SH-SY5Y (cell line): ENCODE results near the gene MECP2.

Experiments
- GATA2 ChIP-seq: IDR thresholded peaks from 2 replicates; pipeline ENCODE4 v1.6.1; 2011; ENCODE audit warnings: mild to moderate bottlenecking, low read depth, low read length
- GATA3 ChIP-seq: IDR thresholded peaks from 2 replicates; pipeline ENCODE4 v1.6.1; 2011; ENCODE audit warnings: low read depth, mild to moderate bottlenecking, low read length, moderate library complexity

The MECP2 gene

GRCh38 chrX:154094833-154095232 is 2.7 kb downstream of the MECP2 start:
- no peak for TF ChIP-seq GATA3
- no peak for TF ChIP-seq GATA2

- TF ChIP-seq GATA2, result no peak
- TF ChIP-seq GATA3, result no peak
Measured at GRCh38 chrX:154093965-154094364, 3.6 kb downstream of the MECP2 start.

GRCh38 chrX:154092371-154092770 is 5.1 kb downstream of the MECP2 start:
- no peak for TF ChIP-seq GATA2
- no peak for TF ChIP-seq GATA3

- no peak for TF ChIP-seq GATA3
- TF ChIP-seq GATA2, result no peak
Measured at GRCh38 chrX:154091678-154092077, 5.8 kb downstream of the MECP2 start.

- TF ChIP-seq GATA3, result no peak
- no peak for TF ChIP-seq GATA2
Measured at GRCh38 chrX:154090731-154091130, 6.8 kb downstream of the MECP2 start.

DNA sequence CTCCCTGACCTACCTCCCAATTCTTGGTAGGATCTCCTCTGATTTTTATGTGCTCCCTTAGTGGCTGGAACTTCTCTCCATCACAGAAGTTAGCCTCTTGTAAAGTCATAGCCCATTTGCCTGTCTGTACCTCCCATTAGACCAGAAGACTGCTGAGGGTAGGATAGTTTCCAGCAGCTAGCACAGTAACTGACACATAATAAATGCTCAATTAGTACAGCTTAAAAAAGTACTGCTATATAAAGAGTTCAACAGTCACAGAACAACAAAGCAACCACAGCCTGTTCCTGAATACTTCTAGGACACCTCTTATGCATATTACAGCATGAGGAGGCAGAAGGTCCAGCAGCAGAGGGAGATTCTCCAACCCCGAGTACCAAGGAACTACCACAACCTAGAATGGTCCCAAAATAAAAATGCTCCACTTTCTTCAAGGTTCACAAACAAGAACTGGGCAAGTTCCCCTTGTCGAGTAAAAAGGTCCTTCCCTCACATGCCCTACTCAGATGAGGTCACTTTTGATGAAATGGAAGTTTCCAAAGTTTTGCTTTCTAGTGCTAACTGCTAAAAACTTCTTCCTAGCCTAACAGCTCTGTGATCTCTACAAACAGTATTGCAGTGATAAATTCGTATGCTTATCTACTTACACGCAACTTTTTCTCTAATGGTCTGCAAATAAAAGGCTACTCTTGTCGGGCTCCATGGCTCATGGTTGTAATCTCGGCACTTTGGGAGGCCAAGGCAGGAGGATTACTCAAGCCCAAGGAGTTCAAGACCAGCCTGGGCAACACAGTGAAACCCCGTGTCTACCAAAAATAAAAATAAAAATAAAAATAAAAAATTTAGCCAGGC is 12.8 kb downstream of the MECP2 start:
- TF ChIP-seq GATA3, result no peak
- no peak for TF ChIP-seq GATA2

- TF ChIP-seq GATA2 (no peak), GATA3 (no peak)
Measured at GRCh38 chrX:154083126-154083517, 14.4 kb downstream of the MECP2 start.

DNA sequence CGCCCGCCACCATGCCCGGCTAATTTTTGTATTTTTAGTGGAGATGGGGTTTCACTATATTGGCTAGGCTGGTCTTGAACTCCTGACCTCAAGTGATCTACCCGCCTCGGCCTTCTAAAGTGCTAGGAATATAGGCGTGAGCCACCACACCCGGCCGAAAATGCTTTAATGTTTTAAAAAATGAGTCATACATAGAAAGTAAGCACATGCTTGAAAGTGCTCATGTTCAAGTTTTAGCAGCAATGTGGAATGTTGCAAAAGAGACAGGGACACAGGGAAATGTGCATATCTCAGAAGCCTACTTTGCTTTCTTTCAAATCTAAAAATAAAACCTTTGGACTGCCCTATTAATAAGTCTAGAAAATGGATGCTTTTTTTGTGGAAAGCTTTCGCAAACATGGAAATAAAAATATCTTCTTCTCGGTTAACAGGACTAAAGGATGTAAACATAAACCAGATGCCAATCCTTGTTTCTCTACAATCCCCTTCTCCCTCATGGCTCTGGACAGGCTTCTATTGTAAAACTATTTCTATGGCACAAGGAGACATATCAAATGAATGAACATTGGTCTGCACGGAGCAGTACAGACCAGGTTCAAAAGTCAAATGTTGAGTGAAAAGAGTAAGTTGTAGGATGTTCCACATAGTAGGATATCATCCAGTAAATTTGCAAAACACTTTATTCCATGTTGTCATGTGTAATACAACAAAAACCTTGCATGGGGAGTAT is 15.0 kb downstream of the MECP2 start:
- TF ChIP-seq GATA3, result no peak
- TF ChIP-seq GATA2, result no peak

DNA sequence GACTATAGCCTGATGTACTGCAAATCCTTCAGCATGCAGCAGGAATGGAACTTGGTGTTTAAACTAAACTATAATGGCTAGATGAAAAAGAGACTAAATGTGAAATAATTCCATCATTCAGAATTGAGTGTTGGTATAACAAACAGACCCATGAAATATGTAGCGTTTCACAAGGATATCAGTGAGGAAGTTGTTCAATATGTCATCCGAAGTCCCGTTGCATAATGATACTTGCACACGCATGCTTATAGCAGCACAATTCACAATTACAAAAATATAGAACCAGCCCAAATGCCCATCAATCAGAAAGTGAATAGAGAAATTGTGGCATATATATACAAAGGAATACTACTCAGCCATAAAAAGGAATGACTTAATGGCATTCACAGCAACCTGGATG is 20.4 kb downstream of the MECP2 start:
- TF ChIP-seq GATA3, result no peak
- no peak for TF ChIP-seq GATA2

GRCh38 chrX:154074199-154074598 is 23.3 kb downstream of the MECP2 start:
- no peak for TF ChIP-seq GATA2
- no peak for TF ChIP-seq GATA3

- TF ChIP-seq GATA2, result no peak
- no peak for TF ChIP-seq GATA3
Measured at GRCh38 chrX:154072192-154072591, 25.3 kb downstream of the MECP2 start.

DNA sequence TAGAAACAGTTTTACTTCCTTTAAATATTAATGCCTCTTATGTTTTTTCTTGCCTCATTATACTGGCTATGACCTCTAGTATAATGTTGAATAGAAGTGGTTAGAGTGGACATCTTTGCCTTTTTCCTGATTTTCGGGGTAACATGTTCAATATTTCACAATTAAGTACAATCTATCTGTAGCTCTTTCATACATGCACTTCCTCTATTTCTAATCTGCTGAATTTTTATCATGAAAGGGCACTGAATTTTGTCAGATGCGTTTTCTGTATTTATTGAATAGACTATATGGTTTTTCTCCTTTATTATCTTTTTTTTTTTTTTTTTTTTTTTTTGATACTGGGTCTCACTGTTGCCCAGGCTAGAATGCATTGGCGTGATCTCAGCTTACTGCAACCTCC is 29.0 kb downstream of the MECP2 start:
- TF ChIP-seq GATA2 (no peak), GATA3 (no peak)

DNA sequence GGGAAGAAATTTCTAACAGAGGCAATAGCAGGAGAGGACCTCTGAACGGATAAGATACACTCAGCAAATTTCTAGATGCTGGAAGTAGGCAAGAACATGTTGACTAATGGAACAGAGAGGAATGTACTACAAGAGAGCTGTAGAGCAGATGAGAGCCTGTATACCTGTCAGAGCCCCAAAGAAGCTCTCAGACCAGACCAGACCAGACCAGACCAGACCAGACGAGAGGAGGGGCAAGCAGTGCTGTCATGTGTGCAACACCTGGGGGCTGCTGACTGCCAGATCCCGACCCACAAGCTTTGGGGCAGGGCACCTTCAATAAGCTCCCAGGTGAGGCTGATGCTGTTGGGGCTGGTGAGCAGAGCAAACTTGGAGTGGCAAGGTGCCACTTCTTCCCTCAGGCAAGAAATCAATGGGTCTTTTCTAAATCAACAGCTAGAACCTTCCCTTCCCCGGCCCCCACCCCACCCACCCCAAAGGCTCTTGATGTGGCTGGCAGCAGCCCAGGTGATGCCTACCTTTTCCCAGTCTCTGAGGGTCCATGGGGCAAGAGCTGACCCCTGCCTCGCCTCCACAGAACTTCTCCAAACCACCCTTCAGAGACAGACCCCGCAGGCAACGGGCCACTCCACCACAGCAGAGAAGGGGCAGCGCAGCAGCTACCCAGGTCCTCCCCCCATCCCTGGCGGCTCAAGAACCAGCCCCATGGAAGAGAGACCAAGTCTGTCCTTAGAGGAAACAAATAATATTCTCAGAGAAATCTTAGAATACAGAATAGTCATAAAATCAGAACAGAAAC is 32.7 kb downstream of the MECP2 start:
- TF ChIP-seq GATA2 (no peak), GATA3 (no peak)

DNA sequence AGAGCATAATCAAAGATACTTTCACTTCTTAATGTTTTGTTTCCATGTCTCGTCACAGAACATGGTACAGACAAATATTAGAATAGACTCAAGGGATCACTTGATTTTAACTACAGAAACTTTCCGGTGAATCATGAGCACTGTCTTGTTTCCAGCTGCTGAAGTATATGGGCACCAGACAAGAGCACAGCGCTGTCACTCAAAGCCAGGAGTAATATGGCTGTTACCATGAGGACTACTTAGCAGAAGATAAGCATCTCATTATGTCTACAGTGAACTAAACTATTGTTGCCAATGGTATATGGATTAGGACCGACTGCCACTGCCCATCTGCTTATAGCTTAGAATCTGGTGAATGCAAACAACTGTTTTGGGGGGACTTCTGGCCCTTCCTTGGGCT is 34.3 kb downstream of the MECP2 start:
- TF ChIP-seq GATA2 (no peak), GATA3 (no peak)
